Transverse colon (tissue), 3 donors: ENCODE measurements around the gene SLC13A3.

Source experiments
- CTCF ChIP-seq, 5 experiments: fragments of 200-600 bp in 3 of 5; fragments of 450-650 bp in 2 of 5; sonication (generic) in 3 of 5; IDR thresholded peaks; 1 replicate in 2 of 5; 2 replicates in 3 of 5; pipeline ENCODE4 v1.5.1; 2016 to 2017; ENCODE audit warnings: antibody characterized with exemption in 5 of 5, inconsistent platforms in 3 of 5, mild to moderate bottlenecking in 2 of 5, moderate library complexity in 1 of 5
- EP300 ChIP-seq: sonication (generic); formaldehyde crosslinking; IDR thresholded peaks from one replicate; pipeline ENCODE4 v1.6.1; 2017; ENCODE audit warnings: antibody characterized with exemption, low read depth
- POLR2A ChIP-seq: fragments of 450-650 bp; IDR thresholded peaks from one replicate; pipeline ENCODE4 v1.6.1; 2016; ENCODE audit warnings: antibody characterized with exemption, mild to moderate bottlenecking, moderate library complexity

- no peak for TF ChIP-seq CTCF (IDR thresholded peaks at IDR 0.05)
- no peak for TF ChIP-seq POLR2A
- no peak for TF ChIP-seq EP300
Measured at GRCh38 chr20:46570956-46571355, 80.3 kb downstream of the SLC13A3 start.
